Stomach (tissue), 4 donors: Measurements from ENCODE around the gene TOM1L1.

Source experiments
- CTCF ChIP-seq, 7 experiments: fragments of 450-650 bp in 4 of 7; fragments of 200-600 bp in 3 of 7; sonication (generic) in 3 of 7; IDR thresholded peaks; one replicate each; pipeline ENCODE4 v1.5.1; 2016 to 2019; ENCODE audit warnings: antibody characterized with exemption in 7 of 7, control low read depth in 2 of 7, mild to moderate bottlenecking in 1 of 7
- POLR2AphosphoS5 ChIP-seq, 3 donors: sonication (generic); formaldehyde crosslinking; IDR thresholded peaks; one replicate each; pipeline ENCODE4 v1.6.1; 2016; ENCODE audit warnings: antibody characterized with exemption in 3 of 3

GRCh38 chr17:54941285-54941684 is 40.6 kb downstream of the TOM1L1 start:
- TF ChIP-seq POLR2AphosphoS5 (IDR thresholded peaks at IDR 0.05) (no peak), CTCF (IDR thresholded peaks at IDR 0.05) (no peak)
